Right atrium auricular region (tissue), 2 donors: ENCODE results near the gene PRDM16. TPM values are rescaled to one million over a fixed set of nuclear protein-coding genes. Genes with fewer than 3 reads are reported as not detected.

Experiments
- DNase-seq: peaks from one replicate; pipeline ENCODE4 v3.0.0-alpha.2; 2019; ENCODE audit warnings: low spot score
- H3K27ac ChIP-seq, 2 donors: fragments of 200-600 bp; sonication (generic); 1 replicate in 1 of 2; 2 replicates in 1 of 2; pipeline ENCODE4 v1.5.1; 2016 to 2019
- H3K27me3 ChIP-seq, 2 donors: fragments of 200-600 bp; sonication (generic); one replicate each; pipeline versions ENCODE4 v1.5.1 to v1.6.0; 2017 to 2019
- H3K36me3 ChIP-seq: fragments of 200-600 bp; sonication (generic); one replicate; pipeline ENCODE4 v1.5.1; 2016
- H3K4me1 ChIP-seq, 2 donors: fragments of 200-600 bp; sonication (generic); one replicate each; pipeline versions ENCODE4 v1.5.1 to v1.6.0; 2017 to 2019
- H3K4me3 ChIP-seq, 2 donors: fragments of 200-600 bp; sonication (generic); 1 replicate in 1 of 2; 2 replicates in 1 of 2; pipeline ENCODE4 v1.5.1; 2017 to 2019; ENCODE audit warnings: mild to moderate bottlenecking in 1 of 2, moderate library complexity in 1 of 2
- H3K9me3 ChIP-seq, 2 donors: fragments of 200-600 bp; sonication (generic); one replicate each; pipeline ENCODE4 v1.5.1; 2019
- CTCF ChIP-seq, 2 donors: fragments of 200-600 bp; sonication (generic); IDR thresholded peaks; one replicate each; pipeline ENCODE4 v1.5.1; 2019; ENCODE audit warnings: antibody characterized with exemption in 2 of 2
- total RNA-seq, 2 donors: library from RNA; depleted of rRNA; stranded (reverse); fragments of >200 nt; gene quantifications; one replicate each; pipeline ENCODE4 v1.1.0, GENCODE V29; 2016

Gene PRDM16
- total RNA-seq, 2 donors from 2014 or later, result 0.22 to 3.3 TPM

GRCh38 chr1:3420218-3420951 lies 351.4 kb downstream of the PRDM16 start:
- Histone ChIP-seq H3K9me3 (peaks cover 0 to 11% of the 10 kb centered on the region in 2 donors), H3K4me1 (peaks cover 0 to 34% of the 10 kb centered on the region in 2 donors), H3K27ac (no peak overlapping the region), H3K36me3 (no peaks in the 10 kb centered on the region), H3K4me3 (no peak overlapping the region), H3K27me3 (no peaks in the 10 kb centered on the region)
- no peak for DNase-seq
- no peak for TF ChIP-seq CTCF (IDR thresholded peaks at IDR 0.05)

- H3K27me3 ChIP-seq, result no peaks in the 10 kb centered on the region
These were observed 353.6 kb downstream of the PRDM16 start for GRCh38 chr1:3422638-3423037.

GRCh38 chr1:3423245-3423829 lies 354.3 kb downstream of the PRDM16 start:
- Histone ChIP-seq H3K27me3 (no peaks in the 10 kb centered on the region), H3K4me3 (no peak overlapping the region), H3K4me1 (peaks cover 0 to 25% of the 10 kb centered on the region in 2 donors), H3K9me3 (no peaks in the 10 kb centered on the region), H3K27ac (peak overlapping the region; percentile 15 to 57), H3K36me3 (no peaks in the 10 kb centered on the region)
- TF ChIP-seq CTCF (IDR thresholded peaks at IDR 0.05), result no peak
- peak; percentile 65 for DNase-seq

More at GRCh38 chr1:3422638-3423037, 353.6 kb downstream of the PRDM16 start:
- Histone ChIP-seq H3K4me3 (no peak overlapping the region), H3K9me3 (no peaks in the 10 kb centered on the region), H3K4me1 (peaks cover 0 to 25% of the 10 kb centered on the region in 2 donors), H3K27ac (peak overlapping the region in 1 of 2 donors; percentile 57), H3K36me3 (no peaks in the 10 kb centered on the region)
- no peak for DNase-seq
- TF ChIP-seq CTCF (IDR thresholded peaks at IDR 0.05), result no peak

- Histone ChIP-seq H3K27ac (no peak overlapping the region), H3K4me1 (peaks cover 0 to 25% of the 10 kb centered on the region in 2 donors), H3K27me3 (no peaks in the 10 kb centered on the region), H3K4me3 (no peak overlapping the region), H3K36me3 (no peaks in the 10 kb centered on the region), H3K9me3 (no peaks in the 10 kb centered on the region)
- DNase-seq, result no peak
- TF ChIP-seq CTCF (IDR thresholded peaks at IDR 0.05), result no peak
These were observed 355.1 kb downstream of the PRDM16 start for GRCh38 chr1:3423896-3424611.

GRCh38 chr1:3425486-3426215 lies 356.6 kb downstream of the PRDM16 start:
- Histone ChIP-seq H3K4me3 (no peak overlapping the region), H3K36me3 (no peaks in the 10 kb centered on the region), H3K27me3 (no peaks in the 10 kb centered on the region), H3K27ac (no peak overlapping the region), H3K4me1 (peaks cover 0 to 25% of the 10 kb centered on the region in 2 donors), H3K9me3 (no peaks in the 10 kb centered on the region)
- DNase-seq, result no peak
- TF ChIP-seq CTCF (IDR thresholded peaks at IDR 0.05), result no peak
